ENCODE data around the gene N4BP3. TPM values are rescaled to one million over a fixed set of nuclear protein-coding genes. Genes with fewer than 3 reads are reported as not detected.
A peak's percentile ranks its signal among the peaks of the same experiment; 100 is the strongest.

N4BP3 gene
- total RNA-seq, 1 donor from 2014 or later = 1.3 TPM

- Mint-ChIP-seq H3K9me3 (no peaks in the 10 kb centered on the region), H3K36me3 (ENCODE audit: low read depth) (peaks cover 5% of the 10 kb centered on the region), H3K27me3 (ENCODE audit: low read depth) (no peaks in the 10 kb centered on the region), H3K4me1 (no peaks in the 10 kb centered on the region), H3K27ac (ENCODE audit: unreplicated experiment) (no peak overlapping the region), H3K4me3 (no peak overlapping the region)
- no peak for DNase-seq (ENCODE audit: low read depth, low spot score)
- TF ChIP-seq, protein P1, sequence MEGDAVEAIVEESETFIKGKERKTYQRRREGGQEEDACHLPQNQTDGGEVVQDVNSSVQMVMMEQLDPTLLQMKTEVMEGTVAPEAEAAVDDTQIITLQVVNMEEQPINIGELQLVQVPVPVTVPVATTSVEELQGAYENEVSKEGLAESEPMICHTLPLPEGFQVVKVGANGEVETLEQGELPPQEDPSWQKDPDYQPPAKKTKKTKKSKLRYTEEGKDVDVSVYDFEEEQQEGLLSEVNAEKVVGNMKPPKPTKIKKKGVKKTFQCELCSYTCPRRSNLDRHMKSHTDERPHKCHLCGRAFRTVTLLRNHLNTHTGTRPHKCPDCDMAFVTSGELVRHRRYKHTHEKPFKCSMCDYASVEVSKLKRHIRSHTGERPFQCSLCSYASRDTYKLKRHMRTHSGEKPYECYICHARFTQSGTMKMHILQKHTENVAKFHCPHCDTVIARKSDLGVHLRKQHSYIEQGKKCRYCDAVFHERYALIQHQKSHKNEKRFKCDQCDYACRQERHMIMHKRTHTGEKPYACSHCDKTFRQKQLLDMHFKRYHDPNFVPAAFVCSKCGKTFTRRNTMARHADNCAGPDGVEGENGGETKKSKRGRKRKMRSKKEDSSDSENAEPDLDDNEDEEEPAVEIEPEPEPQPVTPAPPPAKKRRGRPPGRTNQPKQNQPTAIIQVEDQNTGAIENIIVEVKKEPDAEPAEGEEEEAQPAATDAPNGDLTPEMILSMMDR (conservative IDR thresholded peaks at IDR 0.05) = no peak
Measured at GRCh38 chr5:178141550-178141949, 28.2 kb downstream of the N4BP3 start.

GRCh38 chr5:178142642-178143041 lies 29.3 kb downstream of the N4BP3 start:
- no peaks in the 10 kb centered on the region for H3K9me3 Mint-ChIP-seq
- TF ChIP-seq, protein P1 (conservative IDR thresholded peaks at IDR 0.05) = no peak
- no peak for DNase-seq (ENCODE audit: low read depth, low spot score)
- peaks cover 7% of the 10 kb centered on the region for H3K36me3 Mint-ChIP-seq (ENCODE audit: low read depth)
- no peaks in the 10 kb centered on the region for H3K4me1 Mint-ChIP-seq
- H3K27ac Mint-ChIP-seq (ENCODE audit: unreplicated experiment) = no peak overlapping the region
- H3K27me3 Mint-ChIP-seq (ENCODE audit: low read depth) = no peaks in the 10 kb centered on the region
- H3K4me3 Mint-ChIP-seq = no peak overlapping the region

GRCh38 chr5:178143246-178143645 lies 29.9 kb downstream of the N4BP3 start:
- DNase-seq (ENCODE audit: low read depth, low spot score) = no peak
- Mint-ChIP-seq H3K27ac (ENCODE audit: unreplicated experiment) (no peak overlapping the region), H3K4me1 (no peaks in the 10 kb centered on the region), H3K36me3 (ENCODE audit: low read depth) (peaks cover 7% of the 10 kb centered on the region), H3K4me3 (no peak overlapping the region), H3K9me3 (no peaks in the 10 kb centered on the region), H3K27me3 (ENCODE audit: low read depth) (no peaks in the 10 kb centered on the region)
- TF ChIP-seq, protein P1 (conservative IDR thresholded peaks at IDR 0.05) = no peak

GRCh38 chr5:178143901-178144300 lies 30.6 kb downstream of the N4BP3 start:
- Mint-ChIP-seq H3K27me3 (ENCODE audit: low read depth) (no peaks in the 10 kb centered on the region), H3K4me3 (no peak overlapping the region), H3K9me3 (no peaks in the 10 kb centered on the region), H3K36me3 (ENCODE audit: low read depth) (peaks cover 7% of the 10 kb centered on the region), H3K4me1 (no peaks in the 10 kb centered on the region), H3K27ac (ENCODE audit: unreplicated experiment) (no peak overlapping the region)
- TF ChIP-seq, protein P1 (conservative IDR thresholded peaks at IDR 0.05) = no peak
- no peak for DNase-seq (ENCODE audit: low read depth, low spot score)

DNA sequence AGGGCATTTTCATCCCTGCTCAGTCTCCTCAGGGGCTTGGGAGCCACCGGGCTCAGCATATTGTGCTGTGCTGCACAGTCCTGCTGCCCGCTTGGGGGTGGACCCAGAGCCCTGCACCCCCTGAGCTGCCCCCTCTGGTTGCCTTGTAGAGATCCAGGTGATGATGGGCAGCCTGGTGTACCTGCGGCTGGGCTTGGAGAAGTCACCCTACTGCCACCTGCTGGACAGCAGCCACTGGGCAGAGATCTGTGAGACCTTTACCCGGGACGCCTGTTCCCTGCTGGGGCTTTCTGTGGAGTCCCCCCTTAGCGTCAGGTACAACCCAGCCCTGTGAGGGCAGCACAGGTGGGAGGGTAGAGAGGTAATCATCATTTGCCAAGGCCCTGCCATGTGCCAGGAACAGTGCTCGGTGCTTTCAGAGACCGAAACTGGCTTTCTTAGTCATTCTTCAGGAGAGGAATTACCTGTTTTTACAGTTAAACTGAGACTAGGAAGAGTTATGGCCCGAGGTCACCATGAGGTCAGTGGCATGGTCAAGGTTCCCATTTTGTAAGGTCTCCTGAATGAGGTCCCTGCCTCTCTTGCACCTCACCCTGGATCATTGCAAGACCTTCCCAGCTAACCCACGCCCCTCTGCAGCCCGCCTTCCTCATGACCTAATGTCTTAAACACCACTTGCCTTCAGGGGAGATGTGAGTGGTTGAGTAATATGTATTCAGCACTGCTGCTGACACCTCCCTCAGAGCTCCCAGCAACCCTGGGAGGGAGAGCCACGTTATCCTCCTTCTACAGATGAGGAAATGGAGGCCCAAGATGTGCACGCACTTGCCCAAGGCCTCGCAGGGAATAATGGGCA lies 32.9 kb downstream of the N4BP3 start:
- no peaks in the 10 kb centered on the region for H3K4me1 Mint-ChIP-seq
- H3K27ac Mint-ChIP-seq (ENCODE audit: unreplicated experiment) = no peak overlapping the region
- H3K4me3 Mint-ChIP-seq = peak overlapping the region; percentile 56

More for the DNA sequence above, 32.9 kb downstream of the N4BP3 start:
- DNase-seq (ENCODE audit: low read depth, low spot score) = peak; percentile 60
- Mint-ChIP-seq H3K9me3 (no peaks in the 10 kb centered on the region), H3K27me3 (ENCODE audit: low read depth) (no peaks in the 10 kb centered on the region), H3K36me3 (ENCODE audit: low read depth) (peaks cover 9% of the 10 kb centered on the region)
- TF ChIP-seq, protein P1 (conservative IDR thresholded peaks at IDR 0.05) = peak; percentile 84
